ENCODE data around the gene PLSCR4. TPM values are rescaled to one million over a fixed set of nuclear protein-coding genes. Genes with fewer than 3 reads are reported as not detected.

Gene PLSCR4
- total and polyA plus RNA-seq, 2 experiments from 2014 or later: 40.3 to 63.4 TPM

- WGBS, 2 experiments (ENCODE audit: low coverage in 1 of 2, low lambda C conversion rate in 2 of 2, missing lambda C conversion rate in 2 of 2): 98 to 100% methylated on average over 1 of the region's 1 CpG
- Histone ChIP-seq H4K20me1 (ENCODE audit: insufficient read depth) (peaks cover 8% of the 10 kb centered on the region), H3K4me3 (no peak overlapping the region), H3K79me2 (ENCODE audit: insufficient read depth) (peaks cover 100% of the 10 kb centered on the region), H3K9me2 (ENCODE audit: insufficient read depth) (no peaks in the 10 kb centered on the region), H3K4me1 (ENCODE audit: insufficient read depth) (peaks cover 33% of the 10 kb centered on the region), H3K4me2 (ENCODE audit: unreplicated experiment) (no peak overlapping the region), H3K9me3 (ENCODE audit: low read depth) (no peaks in the 10 kb centered on the region), H3K27ac (no peak overlapping the region), H3K27me3 (replicated peaks; ENCODE audit: insufficient read depth) (no peaks in the 10 kb centered on the region), H3K9ac (no peak overlapping the region), H3F3A (ENCODE audit: insufficient read depth) (peaks cover 48% of the 10 kb centered on the region), H2AFZ (no peak overlapping the region), H3K36me3 (ENCODE audit: low read depth) (peaks cover 28% of the 10 kb centered on the region)
- no peak for DNase-seq
- in situ Hi-C loops (cut with MboI): loop anchor here (25.0 kb wide), 1 partner anchor 367 kb away; no protein-coding TSS in a partner anchor
- TF ChIP-seq EZH2 (IDR thresholded peaks at IDR 0.05; ENCODE audit: insufficient read depth, poor library complexity, severe bottlenecking) (no peak), EZH2phosphoT487 (IDR thresholded peaks at IDR 0.05; ENCODE audit: insufficient read depth, low read depth) (no peak)
Measured at GRCh38 chr3:146154316-146154715, 96.6 kb downstream of the PLSCR4 start.

GRCh38 chr3:146153429-146153828 lies 97.5 kb downstream of the PLSCR4 start:
- TF ChIP-seq EZH2 (IDR thresholded peaks at IDR 0.05; ENCODE audit: insufficient read depth, poor library complexity, severe bottlenecking): no peak
- TF ChIP-seq EZH2phosphoT487 (IDR thresholded peaks at IDR 0.05; ENCODE audit: insufficient read depth, low read depth): no peak
- H3K27me3 ChIP-seq (replicated peaks; ENCODE audit: insufficient read depth): no peaks in the 10 kb centered on the region
- H3K4me3 ChIP-seq: no peak overlapping the region
- no peaks in the 10 kb centered on the region for H3K9me2 ChIP-seq (ENCODE audit: insufficient read depth)
- in situ Hi-C loops (cut with MboI): loop anchor here (25.0 kb wide), 1 partner anchor 366 kb away; no protein-coding TSS in a partner anchor
- H4K20me1 ChIP-seq (ENCODE audit: insufficient read depth): peaks cover 14% of the 10 kb centered on the region
- no peak overlapping the region for H2AFZ ChIP-seq
- H3K27ac ChIP-seq: no peak overlapping the region
- H3K4me2 ChIP-seq (ENCODE audit: unreplicated experiment): no peak overlapping the region
- peaks cover 100% of the 10 kb centered on the region for H3K79me2 ChIP-seq (ENCODE audit: insufficient read depth)
- H3K4me1 ChIP-seq (ENCODE audit: insufficient read depth): peaks cover 42% of the 10 kb centered on the region
- no peak overlapping the region for H3K9ac ChIP-seq
- H3K36me3 ChIP-seq (ENCODE audit: low read depth): peaks cover 28% of the 10 kb centered on the region
- DNase-seq: no peak
- no peaks in the 10 kb centered on the region for H3K9me3 ChIP-seq (ENCODE audit: low read depth)
- 99% methylated on average over 4 of the region's 4 CpGs for WGBS, 2 experiments (ENCODE audit: low coverage in 1 of 2, low lambda C conversion rate in 2 of 2, missing lambda C conversion rate in 2 of 2)
- peaks cover 49% of the 10 kb centered on the region for H3F3A ChIP-seq (ENCODE audit: insufficient read depth)

GRCh38 chr3:146152834-146153233 lies 98.1 kb downstream of the PLSCR4 start:
- Histone ChIP-seq H3F3A (ENCODE audit: insufficient read depth) (peaks cover 51% of the 10 kb centered on the region), H2AFZ (no peak overlapping the region), H3K9me3 (ENCODE audit: low read depth) (no peaks in the 10 kb centered on the region), H3K4me2 (ENCODE audit: unreplicated experiment) (no peak overlapping the region), H3K9ac (no peak overlapping the region), H3K4me1 (ENCODE audit: insufficient read depth) (peaks cover 42% of the 10 kb centered on the region), H3K27ac (no peak overlapping the region), H3K9me2 (ENCODE audit: insufficient read depth) (no peaks in the 10 kb centered on the region), H4K20me1 (ENCODE audit: insufficient read depth) (peaks cover 20% of the 10 kb centered on the region), H3K4me3 (no peak overlapping the region), H3K27me3 (replicated peaks; ENCODE audit: insufficient read depth) (no peaks in the 10 kb centered on the region), H3K36me3 (ENCODE audit: low read depth) (peaks cover 28% of the 10 kb centered on the region), H3K79me2 (ENCODE audit: insufficient read depth) (peaks cover 100% of the 10 kb centered on the region)
- DNase-seq: no peak
- WGBS, 2 experiments (ENCODE audit: low coverage in 1 of 2, low lambda C conversion rate in 2 of 2, missing lambda C conversion rate in 2 of 2): 93% methylated on average over 6 of the region's 6 CpGs
- no peak for TF ChIP-seq EZH2 (IDR thresholded peaks at IDR 0.05; ENCODE audit: insufficient read depth, poor library complexity, severe bottlenecking)
- TF ChIP-seq EZH2phosphoT487 (IDR thresholded peaks at IDR 0.05; ENCODE audit: insufficient read depth, low read depth): no peak
- in situ Hi-C loops (cut with MboI): loop anchor here (25.0 kb wide), 1 partner anchor 366 kb away; no protein-coding TSS in a partner anchor

GRCh38 chr3:146148468-146148931 lies 102.4 kb downstream of the PLSCR4 start:
- H3K36me3 ChIP-seq (ENCODE audit: low read depth): peaks cover 28% of the 10 kb centered on the region
- in situ Hi-C loops (cut with MboI): no loop called here
- peak overlapping the region; percentile 2 for H3K4me2 ChIP-seq (ENCODE audit: unreplicated experiment)
- H2AFZ ChIP-seq: no peak overlapping the region
- TF ChIP-seq EZH2 (IDR thresholded peaks at IDR 0.05; ENCODE audit: insufficient read depth, poor library complexity, severe bottlenecking) (no peak), EZH2phosphoT487 (IDR thresholded peaks at IDR 0.05; ENCODE audit: insufficient read depth, low read depth) (no peak)
- no peaks in the 10 kb centered on the region for H3K9me3 ChIP-seq (ENCODE audit: low read depth)
- no peaks in the 10 kb centered on the region for H3K27me3 ChIP-seq (replicated peaks; ENCODE audit: insufficient read depth)
- H3K4me1 ChIP-seq (ENCODE audit: insufficient read depth): peaks cover 31% of the 10 kb centered on the region; the same call in 1 of the 2 replicates
- no peak overlapping the region for H3K4me3 ChIP-seq
- H3F3A ChIP-seq (ENCODE audit: insufficient read depth): peaks cover 64% of the 10 kb centered on the region
- H3K79me2 ChIP-seq (ENCODE audit: insufficient read depth): peaks cover 100% of the 10 kb centered on the region
- peak; percentile 56 for DNase-seq
- H4K20me1 ChIP-seq (ENCODE audit: insufficient read depth): peaks cover 27% of the 10 kb centered on the region
- no peaks in the 10 kb centered on the region for H3K9me2 ChIP-seq (ENCODE audit: insufficient read depth)
- H3K27ac ChIP-seq: peak overlapping the region; percentile 19; the same call in 1 of the 2 replicates
- 87 to 95% methylated on average over 1 of the region's 1 CpG for WGBS, 2 experiments (ENCODE audit: low coverage in 1 of 2, low lambda C conversion rate in 2 of 2, missing lambda C conversion rate in 2 of 2)
- no peak overlapping the region for H3K9ac ChIP-seq
